Measurements from ENCODE around the gene EVL.
"Not testable (repeated sequence)": the region's sequence is repeated elsewhere in the genome, so short reads cannot be mapped to it uniquely, and the experiment has no call there.

Gene EVL, protein sequence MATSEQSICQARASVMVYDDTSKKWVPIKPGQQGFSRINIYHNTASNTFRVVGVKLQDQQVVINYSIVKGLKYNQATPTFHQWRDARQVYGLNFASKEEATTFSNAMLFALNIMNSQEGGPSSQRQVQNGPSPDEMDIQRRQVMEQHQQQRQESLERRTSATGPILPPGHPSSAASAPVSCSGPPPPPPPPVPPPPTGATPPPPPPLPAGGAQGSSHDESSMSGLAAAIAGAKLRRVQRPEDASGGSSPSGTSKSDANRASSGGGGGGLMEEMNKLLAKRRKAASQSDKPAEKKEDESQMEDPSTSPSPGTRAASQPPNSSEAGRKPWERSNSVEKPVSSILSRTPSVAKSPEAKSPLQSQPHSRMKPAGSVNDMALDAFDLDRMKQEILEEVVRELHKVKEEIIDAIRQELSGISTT

DNA sequence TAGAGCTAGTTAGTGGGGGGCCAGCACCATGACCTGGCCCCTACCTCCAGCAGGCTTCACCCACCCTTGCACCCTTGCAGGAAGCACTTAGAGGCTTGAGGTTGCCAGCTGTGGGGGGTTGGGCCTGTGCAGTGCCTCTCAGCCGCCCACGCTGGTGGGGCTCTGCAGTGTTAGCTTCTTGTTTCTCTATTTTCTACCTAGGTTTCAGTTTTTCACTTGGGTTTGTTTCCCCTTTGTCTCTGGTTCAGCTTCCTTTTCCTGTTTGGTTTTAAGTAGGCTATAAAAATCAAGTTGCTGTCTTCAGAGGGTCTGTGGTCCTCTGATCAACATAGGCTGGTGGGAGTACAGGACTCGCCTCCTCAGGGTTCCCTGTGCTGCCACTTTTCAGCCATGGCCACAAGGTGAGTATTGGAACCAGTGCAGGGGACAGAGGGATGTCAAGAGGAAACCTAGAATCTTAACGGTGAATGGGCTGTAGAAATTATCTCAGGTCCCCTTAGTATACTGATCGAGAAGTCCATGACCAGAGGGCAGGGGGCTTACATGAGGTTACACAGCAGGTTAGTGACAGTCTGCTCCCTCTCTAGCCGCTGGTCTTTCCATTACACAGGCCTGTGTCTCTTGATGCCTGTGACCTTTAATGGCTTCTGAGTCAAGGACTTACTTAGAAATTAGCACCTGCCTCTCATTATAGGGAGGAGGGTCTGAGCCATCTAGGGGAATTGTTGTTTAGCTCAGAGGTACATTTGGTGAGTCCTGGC, at the start of gene EVL:
Gene EVL, plus strand, starts transcription at position 312 of the 761 bp plus-strand sequence. Its CDS starts 79 bp downstream, at position 391.
- DNase-seq (ENCODE audit: low spot score): no peak

- no peak for DNase-seq (ENCODE audit: low spot score)
Measured at GRCh38 chr14:100017553-100017952, 47.7 kb upstream of the EVL start.

GRCh38 chr14:100018054-100018453, 47.2 kb upstream of the EVL start:
- DNase-seq (ENCODE audit: low spot score): no peak

DNA sequence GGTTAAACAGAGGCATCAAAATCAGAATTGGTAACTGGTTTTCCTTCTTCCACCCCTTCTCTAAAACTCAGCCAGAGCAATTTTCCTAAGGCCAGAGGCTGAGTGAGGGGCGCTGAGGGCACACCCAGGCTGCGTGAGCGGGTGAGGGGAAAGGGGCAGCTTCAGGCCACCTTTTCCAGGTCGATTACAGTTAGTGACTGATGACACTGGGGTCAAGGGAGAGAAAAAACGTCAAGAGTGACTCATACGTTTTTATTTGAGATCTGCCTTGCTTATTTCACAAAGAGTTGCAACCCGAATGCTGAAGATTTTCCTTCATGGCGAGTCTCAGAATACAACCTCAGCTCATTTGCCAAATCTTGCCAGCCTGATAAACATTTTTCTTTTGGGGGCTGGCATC, 46.7 kb upstream of the EVL start:
- DNase-seq (ENCODE audit: low spot score): no peak

- DNase-seq (ENCODE audit: low spot score): no peak
Measured at GRCh38 chr14:100019156-100019744, 46.0 kb upstream of the EVL start.

DNA sequence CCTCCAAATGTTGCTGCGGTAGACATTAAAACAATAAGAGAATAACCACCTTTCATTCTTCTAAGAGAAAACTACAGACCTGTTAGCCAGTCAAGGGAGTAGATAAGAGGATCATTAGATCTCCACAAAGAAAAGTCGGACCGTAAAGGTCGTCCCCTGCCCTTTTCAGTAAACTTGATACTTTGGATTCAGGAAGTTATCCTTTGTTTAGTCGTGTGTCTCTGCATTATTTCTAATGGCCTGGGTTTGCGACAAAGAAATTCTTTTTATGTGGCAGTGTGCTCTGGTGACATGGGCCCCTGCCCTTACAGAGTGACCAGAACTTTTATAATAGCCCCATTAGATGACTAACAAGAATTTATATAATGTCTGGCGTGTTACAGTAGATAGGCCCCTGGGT, 44.6 kb upstream of the EVL start:
- DNase-seq (ENCODE audit: low spot score): no peak

DNA sequence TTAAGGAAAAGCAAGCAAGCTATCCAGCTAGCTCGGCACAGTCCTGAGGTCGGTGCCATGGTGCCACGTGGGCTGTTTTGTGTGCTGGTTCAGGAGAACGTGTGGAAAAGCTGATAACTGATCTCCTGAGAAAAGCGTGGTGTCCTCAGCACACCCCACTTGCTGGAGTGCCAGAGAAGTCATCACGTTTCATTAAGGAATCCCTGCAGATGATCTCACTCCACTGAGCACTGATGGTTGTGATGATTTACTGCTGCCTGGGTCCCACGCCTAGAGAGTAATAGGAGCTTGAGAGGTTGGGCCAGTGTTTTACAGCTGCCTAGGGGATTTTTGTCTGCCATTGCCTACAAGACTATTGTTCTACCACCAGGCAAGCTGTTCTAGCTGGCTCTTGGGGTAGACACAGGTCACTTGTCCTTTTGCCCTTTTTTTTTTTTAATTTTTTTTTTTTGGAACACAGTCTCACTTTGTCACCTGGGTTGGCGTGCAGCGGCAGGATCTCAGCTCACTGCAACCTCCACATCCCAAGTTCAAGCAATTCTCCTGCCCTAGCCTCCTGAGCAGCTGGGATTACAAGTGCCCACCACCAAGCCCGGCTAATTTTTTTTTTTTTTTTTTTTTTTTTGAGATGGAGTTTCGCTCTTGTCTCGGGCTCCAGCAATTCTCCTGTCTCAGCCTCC, 42.3 kb upstream of the EVL start:
- DNase-seq (ENCODE audit: low spot score): peak; percentile 80

DNA sequence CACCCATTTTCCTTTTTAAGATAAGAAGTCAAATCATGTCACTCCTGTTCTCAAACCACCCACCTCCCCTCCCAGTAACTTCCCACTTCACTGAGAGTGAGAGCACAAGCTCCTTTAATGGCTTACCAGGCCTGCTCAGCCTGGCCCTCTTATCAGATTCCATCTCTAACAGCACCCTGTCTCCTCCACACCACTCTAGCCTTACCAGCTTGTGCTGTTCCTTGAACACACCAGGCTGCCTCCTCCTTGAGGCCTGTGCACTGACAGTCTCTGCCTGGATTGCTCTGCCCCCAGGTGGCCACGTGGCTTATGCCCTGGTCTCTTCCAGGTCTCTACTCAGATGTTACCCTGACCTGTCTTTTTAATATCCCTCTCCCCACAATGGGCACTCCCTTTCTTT, 40.1 kb upstream of the EVL start:
- peak; percentile 44 for DNase-seq (ENCODE audit: low spot score)

DNA sequence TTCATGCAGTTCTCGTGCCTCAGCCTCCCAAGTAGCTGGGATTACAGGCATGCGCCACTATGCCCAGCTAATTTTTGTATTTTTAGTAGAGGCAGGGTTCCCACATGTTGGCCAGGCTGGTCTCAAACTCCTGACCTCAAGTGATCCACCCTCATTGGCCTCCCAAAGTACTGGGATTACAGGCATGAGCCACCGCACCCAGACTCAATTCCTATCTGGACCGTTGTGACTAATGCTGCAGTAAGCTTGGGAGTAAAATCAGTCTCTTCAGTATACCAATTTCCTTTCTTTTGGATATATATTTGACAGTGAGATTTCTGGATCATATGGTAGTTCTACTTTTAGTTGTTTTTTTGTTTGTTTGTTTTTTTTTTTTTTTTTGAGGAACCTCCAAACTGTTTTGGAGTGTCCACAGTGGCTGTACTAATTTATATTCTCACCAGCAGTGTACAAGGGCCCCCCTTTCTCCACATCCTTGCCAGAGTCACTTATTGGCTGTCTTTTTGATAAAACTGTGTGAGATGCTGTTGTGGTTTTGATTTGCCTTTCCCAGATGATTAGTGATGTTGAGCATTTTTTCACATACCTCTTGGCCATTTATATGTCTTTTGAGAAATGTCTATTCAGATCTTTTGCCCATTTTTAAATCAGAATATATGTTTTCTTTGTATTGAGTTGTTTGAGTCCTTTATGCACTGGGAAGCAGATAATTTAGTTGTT, 37.3 kb upstream of the EVL start:
- DNase-seq (ENCODE audit: low spot score): no peak

DNA sequence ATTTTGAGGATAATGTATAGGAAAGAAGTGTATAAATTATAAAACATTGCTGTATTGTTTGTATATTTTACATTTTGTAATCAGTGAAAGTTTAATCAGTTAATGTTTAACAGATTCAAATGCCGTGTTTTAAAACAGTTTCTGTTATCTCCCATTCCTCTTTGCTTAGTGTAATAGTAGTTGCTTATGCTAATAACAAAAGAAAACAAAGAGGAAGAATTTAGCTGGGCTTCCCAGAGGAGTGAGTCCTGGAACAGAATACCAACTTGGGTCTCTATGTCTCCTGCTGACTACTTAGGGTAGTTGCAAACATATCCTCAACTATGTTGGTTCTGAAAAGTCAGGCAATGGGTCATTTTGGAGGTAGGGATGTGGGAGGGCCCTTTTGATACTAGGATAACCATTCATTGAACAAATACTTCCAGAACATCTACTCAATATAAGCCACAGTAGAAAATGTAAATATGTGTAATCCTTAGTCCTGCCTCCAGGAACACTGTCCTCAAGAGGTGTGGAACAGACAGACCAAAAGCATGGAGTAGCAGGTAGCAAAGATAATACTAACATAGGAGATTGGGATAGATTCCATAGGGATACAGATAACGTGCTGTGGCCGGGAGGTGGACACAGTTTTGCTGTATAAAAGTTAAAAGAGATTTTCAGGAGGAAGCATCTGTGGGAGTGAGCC, 36.1 kb upstream of the EVL start:
- DNase-seq (ENCODE audit: low spot score): no peak

DNA sequence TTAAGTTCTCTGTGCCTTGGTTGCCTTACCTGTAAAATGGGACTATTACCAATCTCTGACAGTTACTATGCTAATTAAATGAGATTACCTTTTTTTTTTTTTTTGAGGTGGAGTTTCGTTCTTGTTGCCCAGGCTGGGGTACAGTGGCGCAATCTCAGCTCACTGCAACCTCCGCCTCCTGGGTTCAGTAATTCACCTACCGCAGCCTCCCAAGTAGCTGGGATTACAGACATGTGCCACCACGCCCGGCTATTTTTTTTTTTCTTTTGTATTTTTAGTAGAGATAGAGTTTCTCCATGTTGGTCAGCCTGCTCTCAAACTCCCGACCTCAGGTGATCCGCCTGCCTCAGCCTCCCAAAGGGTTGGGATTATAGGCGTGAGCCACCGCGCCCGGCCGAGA, 35.2 kb upstream of the EVL start:
- DNase-seq (ENCODE audit: low spot score): not testable (repeated sequence)

- peak; percentile 81 for DNase-seq (ENCODE audit: low spot score)
Measured at GRCh38 chr14:100030452-100031153, 34.6 kb upstream of the EVL start.

DNA sequence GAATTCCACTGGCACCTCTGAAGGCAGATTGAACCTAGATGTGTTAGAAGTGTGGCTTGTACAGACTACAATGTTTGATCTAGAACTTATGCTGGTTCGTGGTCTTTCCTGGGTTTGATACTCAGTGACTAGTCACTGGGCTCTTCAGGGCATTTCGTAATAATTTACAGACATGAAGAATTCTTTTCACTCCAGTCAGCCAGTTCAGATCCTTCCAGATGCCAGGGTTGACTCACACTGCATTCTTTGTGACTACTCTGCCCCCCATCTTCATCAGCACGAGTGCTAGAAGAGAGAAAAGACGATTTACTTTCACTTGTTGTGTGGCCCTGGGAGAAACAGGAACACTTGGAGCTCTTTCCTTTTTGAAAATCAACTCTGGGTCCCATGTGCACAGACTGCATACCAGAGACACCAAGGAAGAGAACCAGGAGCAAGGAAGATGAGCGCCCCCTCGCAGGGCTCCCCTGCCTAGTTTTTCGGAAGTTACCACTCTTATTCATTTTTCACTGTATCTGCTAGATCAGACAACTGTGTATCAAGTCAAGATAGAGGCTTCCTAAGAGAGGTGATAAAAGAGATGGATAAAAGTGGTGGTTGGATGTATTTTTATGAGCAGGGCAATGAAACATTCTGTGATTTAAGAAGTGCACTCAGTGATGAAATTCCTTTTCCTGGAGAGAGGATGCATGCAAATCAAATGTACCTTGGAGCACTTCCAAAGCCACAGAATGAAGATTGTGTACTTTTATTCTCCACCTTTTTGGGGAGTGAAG, 33.5 kb upstream of the EVL start:
- DNase-seq (ENCODE audit: low spot score): peak; percentile 87

GRCh38 chr14:100032738-100033137, 32.5 kb upstream of the EVL start:
- DNase-seq (ENCODE audit: low spot score): no peak

DNA sequence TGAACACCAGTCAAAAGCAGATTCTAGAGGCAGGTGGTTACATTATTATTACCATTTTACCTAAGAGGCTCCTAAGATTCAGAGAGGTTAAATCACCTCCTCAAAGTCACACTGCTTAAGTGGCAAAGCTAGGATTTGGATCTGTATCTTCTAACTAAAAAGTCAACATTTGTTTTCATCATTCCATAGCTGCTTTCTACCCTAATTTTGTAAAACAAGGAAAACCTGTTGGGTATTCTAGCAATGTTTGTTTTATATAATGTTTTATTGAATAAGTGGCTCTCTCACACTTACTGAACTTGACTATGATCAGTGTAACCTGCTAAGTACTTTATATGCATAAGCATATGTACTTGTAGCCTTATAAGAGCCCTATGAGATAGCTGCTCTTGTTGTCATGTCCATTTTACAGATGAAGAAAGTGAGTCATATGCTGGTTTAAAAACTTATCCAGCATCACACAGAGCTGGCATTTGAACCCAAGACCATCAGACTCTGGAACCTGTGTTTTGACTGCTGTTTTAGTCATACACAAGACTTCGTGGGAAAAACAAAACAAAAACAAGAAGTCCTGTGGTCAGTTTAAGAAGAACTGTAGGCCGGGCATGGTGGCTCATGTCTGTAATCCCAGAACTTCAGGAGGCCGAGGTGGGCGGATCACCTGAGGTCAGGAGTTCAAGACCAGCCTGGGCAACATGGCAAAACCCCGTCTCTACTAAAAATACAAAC, 31.7 kb upstream of the EVL start:
- DNase-seq (ENCODE audit: low spot score): no peak

DNA sequence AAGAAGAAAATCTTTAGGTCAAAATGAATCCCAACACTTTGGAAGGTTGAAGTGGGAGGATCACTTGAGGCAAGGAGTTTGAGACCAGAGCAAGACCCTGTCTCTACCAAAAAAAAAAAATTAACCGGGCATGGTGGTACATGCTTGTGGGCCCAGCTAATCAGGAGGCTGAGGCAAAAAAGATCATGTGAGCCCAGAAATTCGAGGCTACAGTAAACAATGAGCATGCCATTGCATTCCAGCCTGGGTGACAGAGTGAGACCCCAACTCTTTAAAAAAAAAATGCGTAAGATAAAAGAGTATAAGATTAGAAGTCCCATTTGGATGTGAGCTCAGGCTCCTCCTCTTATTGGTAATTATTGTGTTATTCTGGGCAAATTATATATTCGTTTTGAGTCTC, 30.8 kb upstream of the EVL start:
- DNase-seq (ENCODE audit: low spot score): no peak

DNA sequence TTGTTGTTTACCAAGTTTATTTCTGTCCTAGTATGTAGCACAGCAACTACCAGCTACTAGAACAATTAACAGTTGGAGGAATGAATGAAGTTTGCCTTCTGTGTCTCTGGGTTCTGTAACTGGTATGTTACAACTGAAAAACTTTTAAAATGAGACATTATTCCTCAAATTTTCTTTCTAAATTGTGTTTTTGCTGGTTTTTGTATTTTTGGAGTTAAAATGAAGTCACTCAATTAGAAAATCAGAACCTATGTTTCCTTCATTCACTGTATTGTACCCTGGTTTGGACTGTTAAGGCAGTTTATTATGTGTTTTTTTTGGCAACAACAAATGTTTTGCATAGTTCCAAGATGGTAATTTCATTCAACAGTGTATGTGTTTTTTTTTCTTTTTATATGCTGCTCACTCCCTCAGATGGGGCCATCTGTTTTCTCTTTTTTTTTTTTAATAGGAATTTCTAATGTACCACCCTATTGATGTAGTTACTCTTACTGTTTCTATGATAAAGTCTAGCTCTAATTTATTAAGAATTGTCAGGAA, 30.2 kb upstream of the EVL start:
- no peak for DNase-seq (ENCODE audit: low spot score)

GRCh38 chr14:100035700-100036099, 29.5 kb upstream of the EVL start:
- no peak for DNase-seq (ENCODE audit: low spot score)

DNA sequence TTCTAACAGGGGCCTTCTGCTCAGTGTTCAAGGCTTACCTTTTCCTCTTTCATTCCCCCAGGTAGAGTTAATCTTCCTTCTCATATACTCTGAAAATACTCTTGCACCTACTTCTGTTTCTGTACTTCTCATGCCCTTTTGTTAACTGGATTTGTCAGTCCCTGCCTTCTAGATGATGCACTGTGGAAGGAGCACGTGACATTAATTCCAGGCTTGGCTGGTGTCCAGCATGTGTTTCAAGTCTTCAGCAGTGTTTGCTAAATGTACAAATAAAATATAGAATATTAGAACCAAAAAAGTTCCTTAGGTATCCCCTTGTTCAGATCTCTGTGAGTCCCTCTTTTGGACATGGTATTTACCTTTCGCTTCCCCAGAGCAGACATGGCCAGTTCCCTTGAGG, 27.9 kb upstream of the EVL start:
- no peak for DNase-seq (ENCODE audit: low spot score)

Data from GM03348 (cell line).